Measurements from ENCODE around the gene SVIL.

GRCh38 chr10:29522918-29523317 lies 111.9 kb downstream of the SVIL start:
- no peak for TF ChIP-seq CTCF (IDR thresholded peaks at IDR 0.05 in 8 of 11, conservative IDR thresholded peaks at IDR 0.05 in 3 of 11)
- no peak for TF ChIP-seq POLR2AphosphoS5 (IDR thresholded peaks at IDR 0.05)
- no peak for TF ChIP-seq POLR2A (IDR thresholded peaks at IDR 0.05)

Data from spleen (tissue), 7 donors.